ENCODE measurements around the gene FYB1.

Gene FYB1

DNA sequence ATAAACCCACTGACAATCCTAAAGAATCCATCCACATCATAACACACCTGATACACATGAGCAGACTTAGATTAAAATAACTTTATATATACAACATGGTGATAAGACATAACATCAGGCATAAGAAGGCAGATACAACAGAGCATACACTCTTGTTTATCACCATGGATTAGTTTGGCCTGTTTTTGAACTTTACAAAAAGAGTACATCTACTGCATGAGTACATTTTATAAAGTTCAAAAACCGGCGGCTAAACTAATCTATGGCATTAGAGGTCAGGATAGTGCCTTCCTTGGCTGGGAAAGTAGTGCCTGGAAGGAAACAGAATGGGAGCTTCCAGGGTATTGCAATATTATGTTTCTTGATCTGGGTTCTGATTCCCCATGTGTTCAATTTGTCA, 160.3 kb downstream of the FYB1 start:
- TF ChIP-seq, protein P1, sequence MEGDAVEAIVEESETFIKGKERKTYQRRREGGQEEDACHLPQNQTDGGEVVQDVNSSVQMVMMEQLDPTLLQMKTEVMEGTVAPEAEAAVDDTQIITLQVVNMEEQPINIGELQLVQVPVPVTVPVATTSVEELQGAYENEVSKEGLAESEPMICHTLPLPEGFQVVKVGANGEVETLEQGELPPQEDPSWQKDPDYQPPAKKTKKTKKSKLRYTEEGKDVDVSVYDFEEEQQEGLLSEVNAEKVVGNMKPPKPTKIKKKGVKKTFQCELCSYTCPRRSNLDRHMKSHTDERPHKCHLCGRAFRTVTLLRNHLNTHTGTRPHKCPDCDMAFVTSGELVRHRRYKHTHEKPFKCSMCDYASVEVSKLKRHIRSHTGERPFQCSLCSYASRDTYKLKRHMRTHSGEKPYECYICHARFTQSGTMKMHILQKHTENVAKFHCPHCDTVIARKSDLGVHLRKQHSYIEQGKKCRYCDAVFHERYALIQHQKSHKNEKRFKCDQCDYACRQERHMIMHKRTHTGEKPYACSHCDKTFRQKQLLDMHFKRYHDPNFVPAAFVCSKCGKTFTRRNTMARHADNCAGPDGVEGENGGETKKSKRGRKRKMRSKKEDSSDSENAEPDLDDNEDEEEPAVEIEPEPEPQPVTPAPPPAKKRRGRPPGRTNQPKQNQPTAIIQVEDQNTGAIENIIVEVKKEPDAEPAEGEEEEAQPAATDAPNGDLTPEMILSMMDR (IDR thresholded peaks at IDR 0.05; ENCODE audit: low read depth, low read length, missing control alignments) = no peak
- H3K4me3 ChIP-seq (ENCODE audit: low read depth, low read length) = no peak overlapping the region
- no peak for DNase-seq (ENCODE audit: low read depth)

DNA sequence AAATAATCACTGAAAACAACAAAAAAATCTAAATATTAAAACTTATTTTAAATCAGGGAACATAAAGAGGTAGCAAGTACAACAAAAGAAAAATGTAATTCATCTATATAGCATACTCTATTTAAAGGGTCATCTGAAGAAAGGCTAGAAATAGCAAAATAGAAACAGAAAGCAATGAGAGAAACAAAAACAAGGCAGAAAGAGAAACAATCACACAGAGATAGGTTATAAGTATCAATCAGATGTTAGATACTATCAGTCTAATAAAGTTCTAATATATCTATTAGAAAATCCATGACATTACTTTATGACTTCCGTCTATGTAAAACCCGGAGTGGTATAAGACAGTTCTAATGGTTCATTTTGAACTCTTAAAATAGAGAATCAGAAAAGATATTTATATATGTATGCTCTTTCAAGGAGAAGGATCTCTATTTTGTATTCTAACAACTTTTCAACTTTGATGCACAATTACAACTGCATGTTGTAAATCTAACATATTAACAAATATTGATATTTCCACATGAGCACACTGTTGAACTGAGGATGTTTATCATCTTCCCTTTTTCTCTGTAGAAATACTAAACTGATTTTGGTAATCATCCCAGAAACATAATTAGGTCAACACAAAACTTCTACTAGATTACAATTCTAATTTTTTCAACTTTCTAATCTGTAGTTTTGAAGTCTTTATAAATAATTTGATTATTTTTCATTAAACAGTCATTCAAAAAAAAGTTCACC, 161.0 kb downstream of the FYB1 start:
- TF ChIP-seq, protein P1 (IDR thresholded peaks at IDR 0.05; ENCODE audit: low read depth, low read length, missing control alignments) = no peak
- H3K4me3 ChIP-seq (ENCODE audit: low read depth, low read length) = peak overlapping the region; percentile 42; the same call in 1 of the 2 replicates
- DNase-seq (ENCODE audit: low read depth) = no peak

DNA sequence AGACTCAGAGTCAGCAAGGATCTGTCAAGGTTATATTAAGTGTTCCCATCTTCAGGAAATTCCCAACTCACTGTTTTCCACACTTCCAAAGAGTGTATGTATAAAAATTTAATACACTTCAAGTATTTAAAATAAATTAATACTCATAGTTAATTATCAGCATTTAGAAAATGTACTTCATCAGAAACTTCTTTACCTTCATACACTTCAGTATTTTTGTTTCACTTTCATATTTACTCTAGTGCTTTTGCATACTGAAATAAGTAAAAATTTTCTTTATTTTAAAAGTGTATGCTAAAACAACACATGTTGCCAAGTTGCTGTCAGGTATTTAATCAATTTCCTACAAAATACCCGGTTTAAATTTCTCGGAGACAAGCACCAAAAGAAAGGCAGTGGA, 161.6 kb downstream of the FYB1 start:
- H3K4me3 ChIP-seq (ENCODE audit: low read depth, low read length) = peak overlapping the region; percentile 42; the same call in 1 of the 2 replicates
- TF ChIP-seq, protein P1 (IDR thresholded peaks at IDR 0.05; ENCODE audit: low read depth, low read length, missing control alignments) = no peak
- no peak for DNase-seq (ENCODE audit: low read depth)

DNA sequence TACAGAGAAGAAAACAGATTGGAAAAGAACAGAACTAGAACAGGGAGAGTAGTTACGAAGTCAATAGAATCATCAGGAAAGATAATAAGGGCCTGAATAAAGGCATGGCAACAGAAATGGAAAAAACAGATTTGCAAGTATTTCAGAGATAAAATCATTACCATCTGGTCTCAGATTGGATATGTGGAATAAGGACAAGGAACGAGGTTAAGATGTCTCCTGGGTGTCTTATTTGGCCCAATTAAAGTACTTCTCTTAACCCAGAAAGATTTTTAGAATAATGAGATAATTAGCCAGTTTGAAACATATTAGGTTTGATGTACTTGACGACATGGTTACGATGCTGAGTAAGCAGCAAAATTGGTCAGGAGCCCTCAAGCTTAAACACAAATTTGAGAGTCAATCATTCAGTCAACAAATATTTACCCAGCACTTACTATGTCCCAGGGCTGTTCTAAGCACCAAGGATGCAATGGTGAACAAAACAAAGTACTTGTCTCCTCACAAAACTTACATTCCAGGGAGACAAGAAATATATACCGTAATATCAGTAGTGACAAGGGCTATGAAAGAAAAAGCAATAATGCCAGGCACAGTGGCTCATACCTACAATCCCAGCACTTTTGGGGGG, 163.5 kb downstream of the FYB1 start:
- TF ChIP-seq, protein P1 (IDR thresholded peaks at IDR 0.05; ENCODE audit: low read depth, low read length, missing control alignments) = no peak
- no peak for DNase-seq (ENCODE audit: low read depth)
- H3K4me3 ChIP-seq (ENCODE audit: low read depth, low read length) = no peak overlapping the region

Data from GM12864 (cell line).